ENCODE data around the gene DAPK2.

- TF ChIP-seq CTCF (IDR thresholded peaks at IDR 0.05; ENCODE audit: borderline replicate concordance, extremely low read depth, low read length, poor library complexity, severe bottlenecking) (no peak), EZH2 (IDR thresholded peaks at IDR 0.05; ENCODE audit: borderline replicate concordance, low read depth, low read length, severe bottlenecking) (no peak)
These were observed 136.4 kb downstream of the DAPK2 start for GRCh38 chr15:63909819-63910437.
